ELF-1 (cell line): ENCODE data around the gene TMEM204.

Source experiments
- DNase-seq: peaks from one replicate; pipeline ENCODE4 v3.0.0-alpha.2; 2016; ENCODE audit warnings: low read depth, low spot score

Gene TMEM204

DNA sequence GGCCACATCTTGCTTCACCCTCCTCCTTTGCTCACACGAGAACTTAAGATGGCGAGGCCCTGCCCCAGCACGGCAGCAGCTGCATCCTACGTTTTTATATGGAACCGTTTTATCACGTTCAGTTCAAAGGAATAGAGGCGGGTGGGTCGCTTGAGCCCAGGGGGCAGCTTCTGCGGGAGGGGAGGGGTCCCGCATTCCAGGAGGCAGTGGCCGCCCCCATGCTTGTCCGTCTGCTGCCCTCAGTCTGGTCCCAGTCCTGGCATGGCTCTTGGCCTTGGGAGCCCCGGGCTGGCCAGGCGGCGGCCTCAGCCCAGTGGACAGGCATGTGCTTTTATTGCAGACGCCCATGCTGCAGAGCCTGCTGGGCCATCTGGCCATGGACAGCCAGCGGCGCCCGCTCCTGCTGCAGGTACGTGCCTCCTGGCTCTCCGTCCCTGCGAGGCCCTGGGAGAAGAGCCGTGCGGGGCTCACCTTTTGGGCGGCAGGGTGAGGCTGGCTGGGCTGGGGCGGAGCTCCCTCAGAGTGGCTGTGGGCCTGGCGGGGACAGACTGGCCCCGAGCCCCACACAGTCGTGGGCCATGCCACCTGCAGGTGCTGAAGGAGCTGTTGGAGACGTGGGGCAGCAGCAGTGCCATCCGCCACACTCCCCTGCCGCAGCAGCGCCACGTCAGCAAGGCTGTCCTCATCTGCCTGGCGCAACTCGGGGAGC is 33.6 kb upstream of the TMEM204 start:
- DNase-seq = no peak

DNA sequence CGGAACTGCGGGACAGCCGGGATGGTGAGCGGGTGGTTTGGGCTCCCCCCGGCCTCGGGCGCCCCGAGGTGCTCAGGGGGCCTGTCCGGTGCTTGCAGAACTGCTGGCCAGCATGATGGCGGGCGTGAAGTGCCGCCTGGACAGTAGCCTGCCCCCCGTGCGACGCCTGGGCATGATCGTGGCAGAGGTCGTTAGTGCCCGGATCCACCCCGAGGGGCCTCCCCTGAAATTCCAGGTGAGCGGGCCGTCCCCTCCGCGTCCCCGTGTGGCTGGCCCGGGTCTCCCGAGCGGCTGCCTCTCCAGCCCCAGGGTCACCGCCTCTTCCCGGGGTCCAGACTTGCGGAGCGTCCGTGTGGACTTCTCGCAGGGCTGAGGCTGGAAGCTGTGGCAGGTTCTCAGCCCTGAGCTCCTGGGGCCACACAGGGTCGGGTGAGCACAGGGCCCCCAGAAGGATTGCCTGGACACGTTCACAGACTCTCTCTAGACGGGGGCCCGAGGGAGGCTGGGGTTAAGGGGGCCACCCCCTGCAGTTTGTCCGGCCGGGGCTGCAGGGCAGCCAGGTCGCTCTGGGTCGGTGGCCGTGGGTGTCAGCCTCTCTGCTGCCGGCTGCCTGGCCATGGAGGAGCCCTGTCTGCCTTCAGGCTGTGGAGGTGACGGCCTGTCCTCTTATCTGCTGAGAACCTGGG is 32.9 kb upstream of the TMEM204 start:
- DNase-seq = no peak

DNA sequence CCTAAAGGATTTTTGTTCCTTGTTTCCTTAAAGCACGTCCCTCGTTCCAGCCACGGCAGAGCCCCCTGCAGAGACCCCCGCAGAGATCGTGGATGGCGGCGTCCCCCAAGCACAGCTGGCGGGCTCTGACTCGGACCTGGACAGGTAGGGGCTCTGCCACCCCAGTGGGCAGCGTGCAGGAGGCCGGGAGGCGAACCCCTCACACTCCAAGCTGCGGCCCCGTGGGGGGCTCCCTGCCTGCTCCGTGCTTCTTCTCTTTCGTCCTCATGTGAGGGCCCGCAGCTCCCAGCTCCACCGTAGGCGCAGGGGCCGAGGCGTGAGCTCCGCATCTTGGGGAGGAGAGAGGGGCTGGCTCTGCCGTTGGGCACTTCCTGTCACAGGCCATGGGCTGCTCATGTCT is 31.8 kb upstream of the TMEM204 start:
- no peak for DNase-seq

DNA sequence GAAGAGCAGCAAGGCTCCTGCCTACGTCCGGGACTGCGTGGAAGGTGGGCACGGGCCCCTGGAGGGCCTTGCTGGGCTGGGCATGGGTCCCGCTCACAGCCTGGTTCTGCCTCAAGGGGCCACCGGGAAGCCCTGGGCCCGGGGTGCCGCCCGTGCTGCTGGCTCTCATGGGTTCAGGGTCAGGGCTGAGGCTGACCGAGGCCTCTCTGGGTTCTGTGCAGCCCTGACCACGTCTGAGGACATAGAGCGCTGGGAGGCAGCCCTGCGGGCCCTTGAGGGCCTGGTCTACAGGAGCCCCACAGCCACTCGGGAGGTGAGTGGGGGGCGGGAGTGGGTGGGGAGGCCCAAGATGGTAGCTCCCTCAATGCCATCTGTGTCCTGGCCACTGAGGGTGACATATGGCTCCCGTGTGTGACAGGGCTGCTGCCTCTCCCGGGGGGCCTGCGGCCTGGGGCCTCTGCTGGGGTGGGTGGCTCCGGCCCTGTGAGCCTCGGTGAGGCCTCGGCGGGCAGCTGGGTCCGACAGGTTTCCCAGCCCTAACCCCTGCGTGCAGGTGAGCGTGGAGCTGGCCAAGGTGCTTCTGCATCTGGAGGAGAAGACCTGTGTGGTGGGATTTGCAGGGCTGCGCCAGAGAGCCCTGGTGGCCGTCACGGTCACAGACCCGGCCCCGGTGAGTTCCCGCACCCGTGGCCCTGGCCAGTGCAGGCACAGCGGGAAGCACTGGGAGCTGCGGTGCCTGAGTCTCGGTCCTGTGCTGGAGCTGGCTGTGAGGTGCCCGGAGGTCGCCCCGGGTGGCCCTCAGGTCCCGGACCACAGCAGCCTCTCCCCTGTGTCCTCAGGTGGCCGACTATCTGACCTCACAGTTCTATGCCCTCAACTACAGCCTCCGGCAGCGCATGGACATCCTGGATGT is 31.1 kb upstream of the TMEM204 start:
- no peak for DNase-seq

DNA sequence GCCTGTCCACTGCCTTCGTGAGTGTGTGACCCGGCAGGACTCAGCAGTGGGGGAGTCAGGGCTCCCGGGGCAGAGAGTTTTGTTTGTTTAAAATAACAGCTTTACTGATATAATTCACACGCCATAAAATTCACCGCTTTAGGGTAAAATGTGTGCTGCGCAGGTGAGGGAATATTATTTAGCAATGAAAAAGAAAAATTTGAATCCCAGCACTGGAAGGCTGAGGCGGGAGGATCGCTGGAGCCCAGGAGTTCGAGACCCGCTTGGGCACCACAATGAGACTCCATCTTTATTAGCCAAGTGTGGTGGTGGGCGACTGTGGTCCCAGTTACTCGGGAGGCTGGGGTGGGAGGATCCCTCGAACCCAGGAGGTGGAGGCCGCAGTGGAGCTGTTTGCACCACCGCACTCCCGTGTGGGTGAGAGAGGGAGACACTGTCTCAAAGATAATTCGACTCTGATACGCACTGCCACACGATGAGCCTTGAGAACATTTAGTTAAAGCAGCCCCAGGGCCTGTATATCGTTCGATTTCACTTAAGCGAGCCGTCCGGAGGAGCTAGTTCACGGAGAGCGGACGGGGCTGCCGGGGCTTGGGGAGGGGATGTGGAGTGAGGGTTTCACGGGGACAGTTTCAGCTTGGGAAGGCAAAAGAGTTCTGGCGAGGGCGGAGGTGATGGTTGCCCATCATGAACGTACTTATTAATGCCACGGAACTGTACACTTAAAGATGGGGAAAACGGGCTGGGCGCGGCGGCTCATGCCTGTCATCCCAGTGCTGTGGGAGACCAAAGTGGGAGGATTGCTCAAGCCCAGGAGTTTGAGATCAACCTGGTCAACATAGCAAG is 30.1 kb upstream of the TMEM204 start:
- DNase-seq = no peak

DNA sequence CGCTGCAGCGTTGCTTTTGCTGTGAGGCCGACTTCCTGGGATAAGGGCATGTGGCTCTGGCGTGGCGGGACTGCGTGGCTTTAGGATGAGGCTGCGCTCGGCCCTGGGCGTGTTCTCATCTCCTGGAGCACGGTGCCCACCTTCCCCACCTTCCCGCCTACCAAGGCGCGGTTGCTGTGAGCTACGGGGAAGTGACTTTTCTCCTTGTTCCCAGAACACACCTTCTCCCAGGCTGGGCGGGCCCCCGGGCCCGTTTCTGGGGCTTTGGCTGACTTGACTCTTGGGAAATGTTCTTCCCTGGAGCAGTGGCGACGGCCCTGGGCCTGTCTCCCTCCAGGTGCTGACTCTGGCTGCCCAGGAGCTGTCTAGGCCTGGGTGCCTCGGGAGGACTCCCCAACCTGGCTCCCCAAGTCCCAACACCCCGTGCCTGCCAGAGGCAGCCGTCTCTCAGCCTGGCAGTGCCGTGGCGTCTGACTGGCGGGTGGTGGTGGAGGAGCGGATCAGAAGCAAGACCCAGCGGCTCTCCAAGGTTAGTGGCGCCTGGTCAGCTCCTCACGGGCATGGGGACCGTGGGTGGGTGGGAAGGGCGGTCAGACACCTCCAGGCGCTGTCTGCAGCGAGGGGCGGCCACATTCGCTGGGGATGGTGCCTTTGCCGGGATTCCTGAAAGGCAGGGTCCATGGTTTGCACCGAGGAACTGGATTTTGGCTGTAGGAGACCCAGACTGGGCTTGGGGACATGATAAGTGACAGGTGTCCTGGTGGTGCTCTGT is 28.2 kb upstream of the TMEM204 start:
- DNase-seq = no peak

GRCh38 chr16:1505912-1506311 is 27.6 kb upstream of the TMEM204 start:
- DNase-seq = no peak

DNA sequence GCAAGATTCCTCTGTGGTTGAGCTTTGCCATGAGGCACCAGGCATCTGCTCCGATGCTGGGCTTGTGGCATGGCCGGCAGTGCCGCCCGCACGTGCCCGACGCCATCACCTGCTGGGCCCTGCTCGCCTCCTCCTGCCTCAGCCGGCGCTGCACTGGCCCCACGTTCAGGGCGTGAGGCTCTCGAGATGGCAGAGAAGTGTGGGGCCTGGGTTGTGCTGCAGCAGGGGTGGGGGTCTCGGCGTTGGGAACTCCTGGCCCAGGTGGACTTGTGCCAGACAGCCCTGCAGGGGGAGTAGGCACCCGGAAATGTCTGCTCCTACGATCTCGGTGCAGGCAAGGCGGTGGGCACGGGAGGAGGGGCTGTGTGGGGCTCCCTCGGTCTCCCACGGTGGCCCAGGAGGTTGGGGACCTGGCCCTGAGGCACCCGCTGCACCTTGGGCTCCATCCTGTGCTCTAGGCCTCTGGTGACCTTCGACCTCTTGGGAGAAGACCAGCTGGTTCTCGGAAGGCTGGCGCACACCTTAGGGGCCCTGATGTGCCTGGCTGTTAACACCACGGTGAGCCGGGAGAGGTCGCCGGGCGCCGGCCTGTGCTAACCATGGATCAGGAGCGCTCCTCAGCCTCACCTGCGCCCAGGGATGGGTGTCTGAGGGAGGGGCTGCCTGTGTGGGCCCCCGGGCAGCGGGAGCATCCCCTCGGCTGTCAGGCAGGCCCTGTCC is 26.8 kb upstream of the TMEM204 start:
- DNase-seq = no peak

GRCh38 chr16:1508494-1509187 is 24.8 kb upstream of the TMEM204 start:
- no peak for DNase-seq

GRCh38 chr16:1509307-1510221 is 23.9 kb upstream of the TMEM204 start:
- no peak for DNase-seq

- DNase-seq = no peak
These were observed 23.2 kb upstream of the TMEM204 start for GRCh38 chr16:1510272-1510671.

GRCh38 chr16:1510941-1511351 is 22.5 kb upstream of the TMEM204 start:
- DNase-seq = no peak

- no peak for DNase-seq
These were observed 21.6 kb upstream of the TMEM204 start for GRCh38 chr16:1511662-1512569.

- no peak for DNase-seq
These were observed 20.7 kb upstream of the TMEM204 start for GRCh38 chr16:1512774-1513173.

DNA sequence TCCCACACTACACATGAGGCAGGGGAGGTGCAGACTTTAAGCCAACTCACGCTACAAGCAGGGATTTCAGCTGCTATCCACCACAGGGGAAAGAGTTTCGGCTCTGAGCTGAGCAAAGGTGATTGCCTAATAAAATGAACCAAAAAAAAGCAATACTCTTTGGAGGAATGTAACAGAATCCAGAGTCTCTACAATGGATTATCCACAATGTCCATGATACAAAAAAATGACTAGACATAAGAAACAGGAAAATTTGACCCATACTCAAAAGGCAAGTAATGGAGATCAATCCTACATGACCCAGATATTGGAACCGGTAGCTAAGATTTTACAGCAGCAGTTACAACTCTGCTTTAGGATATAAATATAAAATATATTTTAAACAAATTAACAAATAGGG is 19.0 kb upstream of the TMEM204 start:
- no peak for DNase-seq

DNA sequence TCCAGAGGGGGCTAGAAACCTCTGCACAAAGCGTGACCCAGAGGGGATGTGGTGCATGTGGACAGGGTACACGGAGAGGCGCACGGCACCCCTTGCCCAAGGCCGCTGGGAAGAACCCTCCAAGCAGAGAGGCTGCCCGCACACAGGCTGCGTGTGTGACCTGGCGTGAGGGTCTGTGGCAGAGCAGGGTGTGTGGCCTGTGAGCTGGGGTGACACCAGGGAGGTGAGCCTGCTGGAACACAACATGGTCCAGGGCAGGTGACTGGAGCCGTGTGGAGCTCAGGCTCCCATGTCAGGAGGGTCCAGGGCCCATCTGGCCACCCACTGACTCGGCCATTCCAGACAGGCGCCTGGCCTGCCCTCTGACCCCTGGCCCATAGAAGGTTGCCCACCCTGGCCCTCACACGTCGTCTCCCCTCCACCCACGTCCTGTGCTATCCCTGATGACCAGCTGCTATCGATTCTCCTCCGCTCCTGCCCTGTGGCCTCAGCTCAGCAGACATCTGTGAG is 14.8 kb upstream of the TMEM204 start:
- no peak for DNase-seq

DNA sequence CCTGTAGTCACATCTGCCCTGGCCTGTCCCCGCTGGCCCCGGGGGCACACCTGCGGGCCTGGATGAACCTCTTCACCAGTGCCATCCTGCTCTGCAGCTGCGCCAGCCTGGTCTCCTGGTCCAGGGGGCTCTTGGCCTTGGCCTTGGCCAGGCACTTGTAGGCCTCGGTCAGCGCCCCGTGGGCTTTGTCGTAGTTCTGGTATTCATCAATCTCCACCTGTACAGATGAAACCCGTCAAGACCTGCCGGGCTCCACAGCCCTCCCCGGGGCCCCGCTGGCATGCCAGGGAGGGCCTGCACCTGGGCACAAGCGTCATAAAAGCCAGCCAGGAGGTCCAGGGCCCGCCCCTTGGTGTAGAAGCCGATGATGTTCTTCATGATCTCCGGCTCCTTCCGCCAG is 13.6 kb upstream of the TMEM204 start:
- DNase-seq = no peak
